K562 (cell line): ENCODE data around the gene MED15. TPM values are rescaled to one million over a fixed set of nuclear protein-coding genes. Genes with fewer than 3 reads are reported as not detected.
A peak's percentile ranks its signal among the peaks of the same experiment; 100 is the strongest.

Experiments
- CEBPZ ChIP-seq: fragments of 150-350 bp; IDR thresholded peaks from 2 replicates; pipeline ENCODE4 v1.6.1; 2014; ENCODE audit warnings: low read depth, mild to moderate bottlenecking, low read length, borderline replicate concordance
- CREB1 ChIP-seq, 2 experiments: sonication (generic) in 1 of 2; formaldehyde crosslinking in 1 of 2; IDR thresholded peaks; 2 replicates each; pipeline versions ENCODE4 v1.6.1 to v1.8.0; 2012 to 2022; ENCODE audit warnings: inconsistent platforms in 1 of 2, mild to moderate bottlenecking in 1 of 2, missing genetic modification reagents in 1 of 2, moderate library complexity in 1 of 2
- DACH1 ChIP-seq: fragments of 450-650 bp; IDR thresholded peaks from 2 replicates; pipeline ENCODE4 v1.6.1; 2018; ENCODE audit not compliant: partially characterized antibody
- ELF1 ChIP-seq: fragments of 200-800 bp; sonication (Bioruptor generic); IDR thresholded peaks from 2 replicates; pipeline ENCODE4 v1.6.1; 2016; ENCODE audit warnings: missing genetic modification characterization, missing compliant biosample characterization
- GTF2E2 ChIP-seq: fragments of 200-800 bp; sonication (Bioruptor generic); IDR thresholded peaks from 2 replicates; pipeline ENCODE4 v1.6.1; 2016; ENCODE audit warnings: missing genetic modification characterization, missing compliant biosample characterization
- IRF2 ChIP-seq: sonication (generic); formaldehyde crosslinking; IDR thresholded peaks from 2 replicates; pipeline ENCODE4 v1.8.1; 2022; ENCODE audit warnings: mild to moderate bottlenecking, missing genetic modification reagents
- KLF1 ChIP-seq: fragments of 450-650 bp; IDR thresholded peaks from 2 replicates; pipeline ENCODE4 v1.6.1; 2016; ENCODE audit warnings: missing genetic modification characterization, missing compliant biosample characterization
- KLF16 ChIP-seq: IDR thresholded peaks from 2 replicates; pipeline ENCODE4 v1.6.1; 2016; ENCODE audit warnings: antibody characterized with exemption
- NFIC ChIP-seq: fragments of 450-650 bp; IDR thresholded peaks from 2 replicates; pipeline ENCODE4 v1.6.1; 2017; ENCODE audit warnings: mild to moderate bottlenecking, inconsistent platforms
- NFYB ChIP-seq: IDR thresholded peaks from 2 replicates; pipeline ENCODE4 v1.6.1; 2011; ENCODE audit warnings: mild to moderate bottlenecking, moderate library complexity; ENCODE audit not compliant: insufficient read length; ENCODE audit errors: extremely low read depth
- PHF8 ChIP-seq: fragments of 200-600 bp; sonication (generic); IDR thresholded peaks from 2 replicates; pipeline ENCODE4 v1.6.1; 2012; ENCODE audit warnings: mixed run types, mild to moderate bottlenecking, inconsistent platforms, low read length, moderate library complexity, borderline replicate concordance
- POLR3A ChIP-seq: IDR thresholded peaks from 2 replicates; pipeline ENCODE4 v1.6.1; 2011; ENCODE audit warnings: borderline replicate concordance, mild to moderate bottlenecking, moderate library complexity; ENCODE audit not compliant: insufficient read length, insufficient read depth; ENCODE audit errors: extremely low read depth
- SMAD4 ChIP-seq: fragments of 250-450 bp; sonication (Bioruptor Pico); conservative IDR thresholded peaks from 2 replicates; pipeline ENCODE4 v1.8.0; 2021; ENCODE audit warnings: inconsistent platforms, mild to moderate bottlenecking, moderate library complexity
- SMARCB1 ChIP-seq: IDR thresholded peaks from 2 replicates; pipeline ENCODE4 v1.6.1; 2011; ENCODE audit warnings: improper control_type of control experiment, low read depth; ENCODE audit not compliant: insufficient read length
- TOE1 ChIP-seq, 2 experiments: fragments of 450-650 bp in 1 of 2; sonication (generic) in 1 of 2; formaldehyde crosslinking in 1 of 2; IDR thresholded peaks; 2 replicates each; pipeline versions ENCODE4 v1.7.1 to v1.8.0; 2016 to 2022; ENCODE audit warnings: borderline replicate concordance in 2 of 2, mild to moderate bottlenecking in 2 of 2, antibody characterized with exemption in 1 of 2, inconsistent platforms in 1 of 2, low read depth in 1 of 2, missing genetic modification reagents in 1 of 2, moderate library complexity in 1 of 2
- U2AF1 ChIP-seq: fragments of 200-400 bp; formaldehyde crosslinking; optimal IDR thresholded peaks from 2 replicates; pipeline ENCODE3; 2017; ENCODE audit warnings: mild to moderate bottlenecking, low read depth, low read length, moderate library complexity
- ZBTB7A ChIP-seq: IDR thresholded peaks from 2 replicates; pipeline ENCODE4 v1.6.1; 2011; ENCODE audit warnings: low read depth, mild to moderate bottlenecking, low read length, moderate library complexity, borderline replicate concordance; ENCODE audit not compliant: control insufficient read depth
- ZNF3 ChIP-seq: fragments of 250-450 bp; sonication (Bioruptor Pico); IDR thresholded peaks from 2 replicates; pipeline ENCODE4 v1.5.0; 2021; ENCODE audit warnings: mild to moderate bottlenecking, moderate library complexity
- ZNF316 ChIP-seq: fragments of 450-650 bp; IDR thresholded peaks from 2 replicates; pipeline ENCODE4 v1.6.1; 2016
- ZNF551 ChIP-seq: fragments of 250-450 bp; sonication (Bioruptor Pico); IDR thresholded peaks from 2 replicates; pipeline ENCODE4 v1.5.0; 2021; ENCODE audit warnings: mild to moderate bottlenecking, moderate library complexity
- ZNF764 ChIP-seq: fragments of 250-450 bp; sonication (Bioruptor Pico); IDR thresholded peaks from 2 replicates; pipeline ENCODE4 v1.4.0; 2020; ENCODE audit warnings: low read depth, mild to moderate bottlenecking, moderate library complexity
- polyA plus RNA-seq, 8 experiments: library from polyadenylated mRNA; depleted of rRNA in 4 of 8; stranded (reverse) in 5 of 8; unstranded in 3 of 8; fragments of >200 nt; fragmentation: Nextera tagmentation in 2 of 8; fragmentation: Illumina TruSeq in 1 of 8; extraction: Ambion mirVana in 2 of 8; extraction: Trizol in 1 of 8; gene quantifications; 2 replicates each; pipeline versions ENCODE4 v1.2.1 to v1.2.3, GENCODE V29; 2011 to 2014; ENCODE audit warnings: inconsistent platforms in 1 of 8, missing spikeins in 1 of 8
- total RNA-seq, 7 experiments: library from RNA; depleted of rRNA in 6 of 7; stranded (reverse); fragments of >200 nt in 6 of 7; fragmentation: Illumina TruSeq in 2 of 7; extraction: Trizol in 2 of 7; gene quantifications; 2 replicates each; pipeline versions ENCODE4 v1.2.1 to v1.2.3, GENCODE V29; 2011 to 2021; ENCODE audit warnings: low replicate concordance in 1 of 7

Gene MED15
- total and polyA plus RNA-seq, 9 of the 15 experiments (the other 6 are each of a cell fraction or from before 2014, with no cell fraction given): 4.0 to 271 (median 60.1) TPM

- no peak for TF ChIP-seq KLF16
- TF ChIP-seq ZNF316: no peak
- TF ChIP-seq PHF8: 0 out of 2 replicates have a peak, but pooled peaks have one; percentile 9
- no peak for TF ChIP-seq KLF1 (tag)
- no peak for TF ChIP-seq ZBTB7A
- no peak for TF ChIP-seq GTF2E2
- TF ChIP-seq NFYB: no peak
- no peak for TF ChIP-seq SMAD4 (CRISPR knock-in tag)
- TF ChIP-seq POLR3A: no peak
- no peak for TF ChIP-seq DACH1
- no peak for TF ChIP-seq ELF1 (tag)
- TF ChIP-seq ZNF764 (CRISPR knock-in tag): no peak
- TF ChIP-seq CEBPZ: no peak
- TF ChIP-seq IRF2 (CRISPR knock-in tag): no peak
- peak; percentile 9; the same call in 1 of the 2 replicates for TF ChIP-seq ZNF3
- no peak for TF ChIP-seq SMARCB1
- TF ChIP-seq CREB1 (IDR thresholded peaks at IDR 0.05): no peak
- no peak for TF ChIP-seq CREB1 (CRISPR knock-in tag; IDR thresholded peaks at IDR 0.05)
- no peak for TF ChIP-seq ZNF551 (CRISPR knock-in tag)
- TF ChIP-seq TOE1 (IDR thresholded peaks at IDR 0.05; ENCODE audit: borderline replicate concordance): no peak
- TF ChIP-seq TOE1 (CRISPR knock-in tag; IDR thresholded peaks at IDR 0.05; ENCODE audit: borderline replicate concordance, low read depth): 0 out of 2 replicates have a peak, but pooled peaks have one; percentile 54
- TF ChIP-seq U2AF1: no peak
- TF ChIP-seq NFIC: no peak
Measured at GRCh38 chr22:20526305-20526627, 18.9 kb downstream of the MED15 start (continued).
